HG02798 (cell line): ENCODE results near the gene PTPN1.
"Not testable (repeated sequence)": the region's sequence is repeated elsewhere in the genome, so short reads cannot be mapped to it uniquely, and the experiment has no call there.

Experiments used
- ATAC-seq: cut with Tn5 transposase; IDR thresholded peaks from one replicate; pipeline ENCODE4 v1.9.1; 2021; ENCODE audit warnings: mild to moderate bottlenecking; ENCODE audit not compliant: unreplicated experiment, poor library complexity

The PTPN1 gene

DNA sequence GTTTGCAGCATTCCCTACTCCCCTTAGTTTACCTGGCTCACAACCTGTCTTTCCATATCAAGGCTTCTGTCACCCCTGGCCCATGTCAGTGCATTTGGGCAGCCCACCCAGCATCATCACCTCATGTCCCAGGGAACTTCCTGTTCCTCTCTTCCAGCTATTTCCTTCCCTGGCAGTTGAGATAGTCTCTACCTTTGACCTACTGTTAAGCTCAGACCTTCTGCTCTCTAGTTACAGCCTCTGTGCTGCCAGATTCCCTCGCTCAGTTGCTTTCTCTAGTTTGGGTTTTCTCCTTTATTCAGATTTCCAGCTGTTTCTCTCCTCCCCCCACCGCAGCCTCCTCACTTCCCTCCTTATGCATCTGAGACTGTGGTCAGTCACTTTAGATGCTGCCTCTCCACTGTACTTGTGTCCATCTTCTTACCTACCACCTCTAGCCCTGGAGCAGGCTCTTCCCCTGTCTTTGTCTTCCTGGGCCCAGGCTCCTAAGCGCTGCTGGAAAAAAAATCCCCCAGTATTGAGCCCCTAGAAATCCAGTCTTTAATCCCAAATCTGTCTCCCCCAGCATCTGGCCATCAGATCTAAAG, 16.3 kb downstream of the PTPN1 start:
- ATAC-seq = no peak

DNA sequence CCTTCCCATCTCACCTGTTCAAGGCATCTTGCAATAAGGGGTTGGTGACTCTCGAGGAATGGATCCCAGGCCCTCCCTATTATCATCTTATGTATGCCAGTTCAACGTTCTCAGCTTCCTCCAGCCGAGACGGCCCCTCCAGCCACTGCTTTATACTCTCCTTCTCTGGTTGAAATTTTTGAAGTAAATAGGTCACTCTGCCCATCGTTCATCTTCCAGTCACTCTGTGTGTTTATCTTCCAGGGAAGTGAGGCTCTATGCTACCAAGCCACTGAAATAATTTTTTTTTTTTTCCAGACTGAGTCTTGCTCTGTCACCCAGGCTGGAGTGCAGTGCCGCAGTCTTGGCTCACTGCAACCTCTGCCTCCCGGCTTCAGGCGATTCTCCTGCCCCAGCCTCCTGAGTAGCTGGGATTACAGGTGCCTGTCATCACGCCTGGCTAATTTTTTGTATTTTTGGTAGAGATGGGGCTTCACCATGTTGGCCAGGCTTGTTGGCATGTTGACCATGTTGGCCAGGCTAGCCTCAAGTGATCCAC, 17.0 kb downstream of the PTPN1 start:
- ATAC-seq = no peak

DNA sequence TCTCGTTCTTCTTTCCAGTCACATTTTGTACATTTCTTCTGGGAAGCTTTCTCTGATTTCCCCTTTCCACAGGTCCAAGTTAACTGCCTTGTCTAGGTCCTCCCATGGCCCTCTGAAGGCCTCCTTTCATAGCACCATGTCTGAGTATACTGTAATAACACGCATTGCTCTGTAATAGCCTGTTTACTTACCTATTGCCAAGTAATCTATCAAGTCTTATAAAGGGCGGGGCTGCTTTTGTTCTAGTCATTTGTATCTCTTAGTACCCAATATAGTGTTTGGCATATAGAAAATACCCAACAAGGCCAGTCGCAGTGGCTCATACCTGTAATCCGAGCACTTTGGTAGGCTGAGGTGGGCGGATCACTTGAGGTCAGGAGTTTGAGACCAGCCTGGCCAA, 17.9 kb downstream of the PTPN1 start:
- ATAC-seq = no peak

DNA sequence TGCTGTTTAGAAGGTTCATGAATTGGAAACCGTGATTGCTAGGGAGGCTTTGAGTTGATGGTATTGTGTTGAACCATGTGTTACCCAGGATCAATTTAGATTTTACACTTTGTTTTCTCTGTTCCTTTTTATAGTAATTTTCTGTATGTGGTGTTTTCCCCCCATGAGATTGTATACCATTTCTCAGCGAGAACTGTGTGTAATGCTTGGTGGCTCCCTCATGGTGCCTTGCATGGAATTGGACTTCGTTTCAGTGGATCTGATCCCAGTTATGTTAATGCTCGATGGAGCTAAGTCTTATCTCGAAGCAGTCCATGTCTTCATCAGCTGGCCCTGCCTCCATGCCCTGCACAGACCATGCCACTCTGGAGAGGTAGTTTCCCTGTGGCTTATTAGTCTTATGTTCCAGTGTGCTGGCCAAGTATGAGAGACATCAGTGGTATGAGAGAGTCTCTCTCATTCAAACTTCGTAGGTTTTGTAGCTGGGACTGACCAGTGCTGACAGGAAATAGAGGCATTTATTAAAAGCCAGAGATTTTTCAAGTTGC, 18.7 kb downstream of the PTPN1 start:
- peak; percentile 68 for ATAC-seq

DNA sequence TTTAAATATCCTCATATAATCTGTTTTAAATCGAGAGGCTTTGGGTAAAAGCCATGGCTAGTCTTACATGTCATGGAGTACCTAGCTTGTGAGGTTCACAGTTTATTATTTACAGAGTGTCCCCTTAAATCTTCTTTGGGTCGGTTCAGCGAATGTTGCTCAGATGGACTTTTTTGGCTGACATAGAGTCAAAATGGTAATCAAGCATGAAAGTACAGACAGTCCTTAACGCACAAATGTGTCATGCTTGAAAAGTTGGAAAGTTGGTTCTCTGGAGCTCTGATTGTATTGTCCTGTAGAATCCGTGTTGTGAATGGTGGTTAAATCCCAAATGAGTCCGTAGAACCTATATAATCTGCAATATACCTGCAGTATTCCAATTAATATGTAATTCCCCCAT, 22.0 kb downstream of the PTPN1 start:
- no peak for ATAC-seq

DNA sequence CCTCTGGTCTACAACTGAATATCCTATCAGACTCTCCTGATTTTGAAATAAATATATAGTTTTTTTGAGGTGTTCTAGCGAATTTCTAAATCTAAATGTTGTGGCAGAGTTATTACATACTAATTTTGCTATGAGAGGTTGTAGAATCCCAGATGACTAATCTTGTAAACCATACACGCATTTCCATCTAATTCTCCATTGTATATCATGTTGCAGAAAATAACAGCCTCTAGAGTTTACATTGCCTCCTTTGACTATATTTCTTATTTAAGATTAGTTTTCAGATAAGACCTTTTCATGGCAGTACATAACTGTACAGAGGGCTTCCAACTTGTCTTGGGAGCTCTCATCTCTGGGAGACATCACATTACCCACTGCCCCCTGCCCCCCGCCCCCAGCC, 22.9 kb downstream of the PTPN1 start:
- ATAC-seq = no peak

DNA sequence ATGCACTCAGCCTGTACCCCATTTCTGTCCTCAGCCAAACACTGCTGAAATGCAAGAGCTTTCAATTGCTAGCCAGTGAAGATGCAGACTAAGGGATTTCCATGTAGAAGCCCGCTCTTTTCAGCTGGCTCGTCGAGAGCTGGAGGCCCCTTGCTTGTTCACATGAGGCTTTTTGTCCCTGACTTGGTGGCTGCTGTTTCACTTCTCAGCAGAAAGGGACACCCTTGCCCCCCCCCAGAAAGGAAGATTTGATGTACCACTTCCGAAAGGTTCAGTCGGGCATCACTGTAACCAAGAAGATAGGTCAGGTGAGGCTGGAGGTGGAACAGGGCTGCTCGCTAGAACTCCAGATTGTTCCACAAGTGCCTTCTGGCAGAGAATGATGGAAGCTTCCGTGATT, 23.3 kb downstream of the PTPN1 start:
- ATAC-seq = no peak

DNA sequence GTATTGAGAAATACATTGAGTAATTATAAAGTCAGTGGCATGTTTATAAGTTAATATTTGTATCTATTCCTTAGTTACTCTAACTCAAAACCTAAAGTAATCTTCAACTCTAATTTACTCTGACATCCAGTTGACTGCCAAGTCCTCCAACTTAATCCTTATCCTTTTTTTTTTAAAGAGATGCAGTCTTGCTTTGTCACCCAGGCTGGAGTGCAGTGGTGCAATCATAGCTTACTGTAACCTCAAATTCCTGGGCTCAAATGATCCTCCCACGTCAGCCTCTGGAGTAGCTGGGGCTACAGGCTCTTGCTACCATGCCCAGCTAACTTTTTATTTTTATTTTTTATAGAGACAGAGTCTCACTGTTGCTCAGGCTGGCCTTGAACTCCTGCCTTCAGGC, 24.4 kb downstream of the PTPN1 start:
- ATAC-seq = no peak

DNA sequence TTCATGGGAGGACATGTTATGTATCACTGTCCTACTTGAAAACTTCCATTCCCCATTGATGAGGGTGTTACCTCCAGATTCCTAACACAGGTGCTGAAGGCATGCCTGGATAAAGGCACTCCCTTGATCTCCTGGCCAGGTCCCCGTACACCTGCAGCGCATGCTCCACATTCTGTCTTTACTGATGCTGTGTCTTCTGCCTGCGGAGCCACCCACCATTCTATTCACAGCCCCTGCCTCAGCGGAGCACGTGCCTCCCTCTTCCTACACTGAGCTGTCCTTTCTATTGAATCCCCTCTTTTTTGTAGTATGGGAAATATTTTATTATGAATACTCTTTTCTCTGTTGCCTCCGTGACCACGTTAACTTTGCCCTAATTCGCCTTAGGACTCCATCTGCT, 25.0 kb downstream of the PTPN1 start:
- no peak for ATAC-seq

DNA sequence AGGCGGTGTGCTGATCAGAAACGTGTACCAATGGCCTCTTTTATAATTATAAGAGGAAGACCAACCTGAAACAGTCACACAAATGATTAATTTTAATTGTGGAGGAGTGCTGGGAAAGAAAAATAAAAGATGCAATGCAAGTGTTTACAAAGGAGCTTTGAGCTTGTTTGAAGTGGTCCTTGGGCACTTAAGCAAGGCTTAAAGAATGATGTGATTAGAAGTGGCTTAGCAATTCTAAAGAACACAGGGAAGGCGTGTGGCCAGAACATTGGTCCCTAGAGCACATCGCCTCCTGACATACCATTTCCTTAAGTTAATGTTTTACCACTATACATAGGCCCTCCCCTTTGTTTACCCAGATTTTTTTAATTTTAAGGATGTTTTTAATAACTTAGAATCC, 26.1 kb downstream of the PTPN1 start:
- ATAC-seq = no peak

DNA sequence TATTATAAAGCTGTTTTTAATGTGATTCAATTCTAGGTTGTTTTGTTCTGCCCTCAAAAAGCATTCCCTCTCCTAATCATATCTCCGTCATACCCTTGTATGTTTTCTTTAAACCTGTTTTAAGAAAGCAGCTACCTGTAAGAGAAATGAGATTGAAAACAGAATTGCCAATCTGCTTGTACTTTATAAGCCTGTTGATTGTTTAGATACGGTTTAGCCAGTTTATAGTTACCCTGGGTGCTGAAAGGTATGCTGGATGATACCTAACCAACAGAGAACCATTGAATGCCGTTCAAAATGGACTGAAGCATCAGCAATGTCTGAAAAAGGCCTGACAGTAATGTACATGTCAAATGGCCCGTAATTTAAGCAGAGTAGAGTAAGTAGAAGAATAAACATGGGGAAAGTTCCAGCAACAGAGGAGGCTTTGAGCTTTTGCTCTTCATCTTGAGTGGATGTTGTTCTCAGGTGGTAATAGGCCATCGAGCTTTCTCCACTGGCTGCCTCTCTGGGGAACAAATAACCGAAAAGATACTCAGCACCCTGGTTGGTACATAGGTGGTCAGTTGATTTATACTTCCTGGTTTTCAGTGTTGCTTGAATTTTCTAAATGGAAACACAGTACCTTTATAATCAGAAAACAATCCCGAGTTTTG, 27.5 kb downstream of the PTPN1 start:
- no peak for ATAC-seq

DNA sequence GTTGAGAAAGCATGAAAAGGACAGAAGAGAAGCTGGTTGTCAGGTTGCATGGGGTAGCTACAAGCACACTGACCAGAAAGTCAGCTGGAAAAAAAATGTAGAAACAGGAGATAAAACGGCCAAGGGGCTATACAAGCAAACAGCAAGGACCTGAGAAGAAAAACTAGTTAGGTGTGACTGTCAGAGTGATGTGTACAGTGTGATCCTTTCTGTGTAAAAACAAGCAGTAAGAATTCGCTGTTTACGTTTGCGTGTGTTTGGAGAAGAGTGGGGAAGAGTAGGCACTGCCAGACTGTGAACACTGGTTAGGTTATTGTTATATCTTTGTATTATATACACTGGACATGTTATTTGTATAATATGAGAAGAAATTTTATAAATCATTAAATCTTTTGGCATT, 28.1 kb downstream of the PTPN1 start:
- ATAC-seq = no peak

DNA sequence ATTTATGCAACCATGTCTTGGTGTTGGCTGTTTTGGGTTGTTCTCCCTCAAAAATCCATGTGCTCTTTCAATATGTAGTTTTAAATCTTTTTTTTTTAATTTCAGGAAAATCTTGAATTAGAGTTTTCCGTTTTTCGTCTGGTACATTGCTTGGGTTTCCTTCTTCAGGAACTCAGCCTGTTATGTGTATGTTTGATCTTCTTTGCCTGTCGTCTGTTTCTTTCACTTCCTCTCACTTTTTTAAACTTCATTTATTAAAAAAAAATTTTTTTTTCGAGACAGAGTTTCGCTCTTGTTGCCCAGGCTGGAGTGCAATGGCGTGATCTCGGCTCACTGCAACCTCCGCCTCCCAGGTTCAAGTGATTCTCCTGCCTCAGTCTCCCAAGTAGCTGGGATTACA, 29.6 kb downstream of the PTPN1 start:
- ATAC-seq = not testable (repeated sequence)

DNA sequence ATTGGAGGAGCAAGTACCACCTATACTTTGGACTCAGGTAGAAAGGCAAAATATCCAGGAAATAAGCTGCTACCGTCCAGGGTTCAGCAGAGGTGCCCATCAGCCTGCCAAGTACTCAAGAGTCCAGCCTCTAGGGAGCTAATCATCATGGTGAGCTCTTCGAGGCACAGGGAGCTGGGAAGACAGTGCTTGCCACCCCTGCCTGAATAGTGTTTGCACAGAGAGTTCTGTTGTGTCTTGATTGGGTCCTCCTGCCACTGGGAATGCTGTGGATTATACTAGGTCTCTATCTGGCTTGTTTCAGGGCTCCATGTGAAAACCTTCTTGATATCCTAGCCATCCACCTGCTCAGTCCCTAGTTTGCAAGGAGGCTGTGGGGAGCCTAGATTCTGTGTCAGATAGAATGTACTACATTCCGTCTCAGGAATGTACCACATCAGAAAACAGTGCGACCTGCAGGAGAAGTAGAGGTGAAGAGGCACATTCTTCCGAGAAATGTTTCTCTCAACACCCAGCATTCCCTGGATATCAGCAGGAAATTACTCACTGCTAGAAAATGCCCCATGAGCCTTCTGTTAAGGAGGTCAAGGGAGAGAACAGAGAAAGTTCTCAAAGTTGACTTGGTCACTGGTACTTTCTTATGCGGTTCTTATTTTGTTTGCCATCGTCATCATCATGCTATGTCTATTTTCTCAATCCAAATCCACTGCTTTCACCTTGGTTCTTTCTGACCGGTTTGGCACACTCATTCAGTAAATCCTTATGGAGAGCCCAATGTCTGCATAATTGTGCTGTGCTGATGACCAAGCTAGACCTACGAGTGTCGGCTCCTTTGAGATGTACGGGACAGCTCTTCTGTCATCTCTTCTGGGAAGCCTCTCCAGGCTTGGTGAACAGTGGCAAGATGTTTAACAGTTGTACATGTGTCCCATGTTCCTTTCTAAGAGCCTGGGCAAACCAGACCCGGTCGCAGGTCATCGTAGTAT, 30.7 kb downstream of the PTPN1 start:
- ATAC-seq = peak; percentile 12

DNA sequence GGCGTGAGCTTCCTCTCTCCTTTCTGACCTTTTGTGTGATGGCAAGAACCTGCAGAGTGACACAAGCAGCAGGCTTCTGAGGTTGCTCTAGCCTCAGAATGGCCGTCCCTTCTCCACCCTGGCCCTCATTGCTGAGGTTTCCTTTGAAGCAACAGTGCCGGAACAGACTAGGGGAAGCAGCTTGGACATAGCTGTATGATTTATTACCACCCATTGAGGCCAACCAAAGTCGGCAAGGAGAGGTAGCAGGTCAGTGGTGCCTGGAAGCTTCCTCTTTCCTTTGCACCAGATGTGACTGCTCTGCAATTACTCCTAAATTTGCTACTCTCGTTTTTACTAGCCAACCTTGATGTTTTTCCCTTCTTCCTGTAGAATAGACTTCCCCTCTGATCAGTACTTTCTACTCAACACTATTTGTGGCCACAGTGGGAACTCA, 31.4 kb downstream of the PTPN1 start:
- ATAC-seq = peak; percentile 46

DNA sequence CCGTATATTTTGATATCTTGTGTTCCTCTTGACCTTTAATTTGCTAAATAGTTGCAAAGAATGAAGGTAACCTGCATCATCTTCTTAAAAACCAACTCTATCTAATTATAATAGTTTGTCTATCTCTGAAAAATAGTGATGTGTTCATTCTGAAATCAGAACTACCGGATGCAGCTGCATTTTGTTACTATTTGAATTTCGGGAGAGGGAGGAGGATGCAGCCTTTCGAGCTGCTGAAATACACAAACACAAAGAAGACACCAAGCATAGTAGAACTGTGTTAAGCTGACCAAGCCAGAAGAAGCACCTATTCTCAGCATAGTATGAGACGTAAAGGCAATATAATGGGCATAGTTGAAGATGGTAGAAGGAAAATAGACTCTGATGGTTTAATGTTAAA, 33.1 kb downstream of the PTPN1 start:
- no peak for ATAC-seq

DNA sequence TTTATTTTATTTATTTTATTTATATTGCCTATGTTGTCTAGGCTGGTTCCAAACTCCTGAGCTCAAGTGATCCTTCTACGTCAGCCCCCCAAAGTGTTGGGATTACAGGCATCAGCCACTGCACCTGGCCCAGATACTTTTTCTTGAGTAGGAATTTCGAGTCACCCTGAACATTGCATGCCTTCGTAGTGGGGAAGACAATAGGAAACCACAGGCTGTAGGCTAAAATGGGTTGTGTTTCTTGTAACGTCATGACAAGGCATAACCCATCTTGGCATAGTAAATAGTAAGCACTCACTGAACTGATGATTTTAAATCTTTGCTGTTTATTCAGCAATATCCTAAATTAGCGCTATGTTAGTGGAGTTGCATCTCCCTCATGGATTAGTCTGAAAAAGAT, 34.9 kb downstream of the PTPN1 start:
- no peak for ATAC-seq

DNA sequence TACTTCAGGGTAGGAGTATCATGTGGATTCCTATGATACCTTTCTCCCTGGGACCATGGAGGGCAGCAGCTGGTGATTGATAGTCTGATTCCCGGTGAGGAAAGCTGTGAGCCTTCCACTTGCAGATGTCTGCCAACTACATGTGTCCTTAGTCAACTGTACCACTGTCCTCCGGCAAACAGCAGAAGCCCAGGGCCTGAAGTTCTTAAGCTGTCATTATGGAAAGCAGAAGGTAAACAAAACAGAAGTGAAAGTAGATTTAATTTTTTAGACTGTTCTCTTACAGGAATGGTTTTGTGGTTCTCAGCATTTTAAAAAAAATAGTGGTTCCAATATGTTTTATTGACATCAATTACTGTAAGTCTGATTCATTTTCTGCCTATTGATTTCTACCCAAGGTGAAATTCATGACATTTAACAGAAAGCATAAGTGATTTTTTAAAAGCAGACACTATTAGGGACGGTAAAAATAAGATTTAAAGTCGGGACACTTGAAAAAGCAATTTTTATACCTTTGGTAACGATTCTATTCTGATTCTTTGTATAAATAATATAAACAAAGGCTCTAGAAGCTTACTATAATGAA, 36.6 kb downstream of the PTPN1 start:
- ATAC-seq = no peak

DNA sequence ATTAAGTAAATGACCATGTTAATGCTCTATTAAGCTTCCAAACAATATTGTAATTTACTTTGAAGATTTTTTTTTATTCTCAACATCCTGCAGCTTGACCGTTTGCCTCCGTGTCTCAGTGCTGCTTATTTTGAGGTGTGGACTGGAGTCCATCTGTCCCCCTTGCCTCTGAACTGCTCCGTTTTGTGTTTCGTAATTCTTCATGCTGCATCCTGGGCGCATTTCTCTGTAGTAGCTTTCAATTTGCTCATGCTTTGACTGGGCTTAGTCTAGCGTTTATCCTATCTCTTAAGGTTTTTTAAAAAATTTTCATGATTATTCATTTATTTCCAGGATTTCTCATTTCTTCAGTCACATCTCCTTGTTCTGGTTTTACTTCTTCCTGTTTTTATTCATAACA, 37.8 kb downstream of the PTPN1 start:
- no peak for ATAC-seq

DNA sequence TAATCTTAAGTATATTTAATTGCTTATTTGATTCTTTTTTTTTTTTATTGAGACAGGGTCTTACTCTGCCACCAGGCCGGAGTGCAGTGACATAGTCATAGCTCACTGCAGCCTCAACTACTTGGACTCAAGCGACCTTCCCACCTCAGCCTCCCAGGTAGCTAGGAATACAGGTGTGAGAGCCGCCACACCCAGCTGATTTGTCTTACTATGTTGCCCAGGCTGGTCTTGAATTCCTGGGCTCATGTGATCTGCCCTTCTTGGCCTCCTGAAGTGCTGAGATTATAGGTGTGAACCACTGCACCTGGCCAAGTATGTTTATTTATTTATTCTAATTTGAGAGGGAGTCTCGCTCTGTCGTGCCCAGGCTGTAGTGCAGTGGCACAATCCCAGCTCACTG, 38.2 kb downstream of the PTPN1 start:
- no peak for ATAC-seq
